ENCODE measurements around the gene TGIF1. TPM values are rescaled to one million over a fixed set of nuclear protein-coding genes. Genes with fewer than 3 reads are reported as not detected.

The TGIF1 gene
- total and polyA plus RNA-seq, 4 donors = 49.1 to 74.5 (median 58.4) TPM

GRCh38 chr18:3456686-3457069 is 6.7 kb downstream of the TGIF1 start:
- no peak for ATAC-seq (ENCODE audit: insufficient read depth, low FRiP score)

GRCh38 chr18:3457261-3457724 is 7.3 kb downstream of the TGIF1 start:
- no peaks in the 10 kb centered on the region for H3K27me3 ChIP-seq (ENCODE audit: control insufficient read depth in 3 of 3, insufficient read depth in 3 of 3, low read length in 2 of 3)
- H3K4me3 ChIP-seq = no peak overlapping the region
- no peak overlapping the region for H3K9ac ChIP-seq (ENCODE audit: insufficient read depth in 1 of 2, low read length in 2 of 2)
- H3K9me3 ChIP-seq (ENCODE audit: control insufficient read depth in 4 of 4, insufficient read depth in 3 of 4, low read length in 3 of 4) = peaks cover 0 to 4% (median 0%) of the 10 kb centered on the region in 4 donors
- H3K27ac ChIP-seq (ENCODE audit: low read depth in 1 of 2, low read length in 1 of 2) = peak overlapping the region in 1 of 2 donors; percentile 50
- WGBS, 2 donors = 69 to 85% methylated on average over 15 of the region's 15 CpGs
- peaks cover 4 to 43% (median 9%) of the 10 kb centered on the region in 5 donors for H3K4me1 ChIP-seq (ENCODE audit: control insufficient read depth in 5 of 5, insufficient read depth in 5 of 5, low read length in 5 of 5)
- no peak for ATAC-seq (ENCODE audit: insufficient read depth, low FRiP score)
- TF ChIP-seq CTCF (IDR thresholded peaks at IDR 0.05; ENCODE audit: control extremely low read depth, extremely low read depth) = no peak
- peaks cover 5 to 37% (median 25%) of the 10 kb centered on the region in 4 donors for H3K36me3 ChIP-seq (ENCODE audit: control insufficient read depth in 4 of 4, insufficient read depth in 4 of 4, low read length in 4 of 4)
- DNase-seq = peak in 1 of 3 donors; percentile 33

More at GRCh38 chr18:3456686-3457069, 6.7 kb downstream of the TGIF1 start:
- Histone ChIP-seq H3K4me1 (ENCODE audit: control insufficient read depth in 5 of 5, insufficient read depth in 5 of 5, low read length in 5 of 5) (peaks cover 4 to 43% (median 9%) of the 10 kb centered on the region in 5 donors), H3K27ac (ENCODE audit: low read depth in 1 of 2, low read length in 1 of 2) (no peak overlapping the region), H3K27me3 (ENCODE audit: control insufficient read depth in 3 of 3, insufficient read depth in 3 of 3, low read length in 2 of 3) (no peaks in the 10 kb centered on the region), H3K9me3 (ENCODE audit: control insufficient read depth in 4 of 4, insufficient read depth in 3 of 4, low read length in 3 of 4) (peaks cover 0 to 4% (median 0%) of the 10 kb centered on the region in 4 donors), H3K4me3 (no peak overlapping the region), H3K9ac (ENCODE audit: insufficient read depth in 1 of 2, low read length in 2 of 2) (no peak overlapping the region), H3K36me3 (ENCODE audit: control insufficient read depth in 4 of 4, insufficient read depth in 4 of 4, low read length in 4 of 4) (peaks cover 5 to 32% (median 24%) of the 10 kb centered on the region in 4 donors)
- WGBS, 2 donors = 47 to 76% methylated on average over 1 of the region's 1 CpG
- DNase-seq = peak in 2 of 3 donors; percentile 44 to 68
- TF ChIP-seq CTCF (IDR thresholded peaks at IDR 0.05; ENCODE audit: control extremely low read depth, extremely low read depth) = no peak

- no peak overlapping the region for H3K9ac ChIP-seq (ENCODE audit: insufficient read depth in 1 of 2, low read length in 2 of 2)
- H3K36me3 ChIP-seq (ENCODE audit: control insufficient read depth in 4 of 4, insufficient read depth in 4 of 4, low read length in 4 of 4) = peaks cover 5 to 37% (median 25%) of the 10 kb centered on the region in 4 donors
- WGBS, 2 donors = 65 to 76% methylated on average over 3 of the region's 3 CpGs
- peaks cover 0 to 4% (median 0%) of the 10 kb centered on the region in 4 donors for H3K9me3 ChIP-seq (ENCODE audit: control insufficient read depth in 4 of 4, insufficient read depth in 3 of 4, low read length in 3 of 4)
- H3K4me3 ChIP-seq = no peak overlapping the region
- ATAC-seq (ENCODE audit: insufficient read depth, low FRiP score) = no peak
- H3K27ac ChIP-seq (ENCODE audit: low read depth in 1 of 2, low read length in 1 of 2) = no peak overlapping the region
- peaks cover 4 to 34% (median 9%) of the 10 kb centered on the region in 5 donors for H3K4me1 ChIP-seq (ENCODE audit: control insufficient read depth in 5 of 5, insufficient read depth in 5 of 5, low read length in 5 of 5)
- DNase-seq = no peak
- TF ChIP-seq CTCF (IDR thresholded peaks at IDR 0.05; ENCODE audit: control extremely low read depth, extremely low read depth) = no peak
- H3K27me3 ChIP-seq (ENCODE audit: control insufficient read depth in 3 of 3, insufficient read depth in 3 of 3, low read length in 2 of 3) = no peaks in the 10 kb centered on the region
These were observed 8.4 kb downstream of the TGIF1 start for GRCh38 chr18:3458378-3458777.

Measured in lung (tissue), 12 donors.